HG03342 (cell line): ENCODE data around the gene TSPEAR.
"Not testable (repeated sequence)": the region's sequence is repeated elsewhere in the genome, so short reads cannot be mapped to it uniquely, and the experiment has no call there.

Experiments
- ATAC-seq: cut with Tn5 transposase; IDR thresholded peaks from one replicate; pipeline ENCODE4 v1.9.1; 2021; ENCODE audit warnings: mild to moderate bottlenecking, moderate library complexity; ENCODE audit not compliant: unreplicated experiment

Gene TSPEAR

GRCh38 chr21:44556879-44557278, 154.5 kb downstream of the TSPEAR start:
- no peak for ATAC-seq

GRCh38 chr21:44555200-44555875, 156.0 kb downstream of the TSPEAR start:
- no peak for ATAC-seq

GRCh38 chr21:44552681-44553080, 158.7 kb downstream of the TSPEAR start:
- ATAC-seq: no peak

GRCh38 chr21:44552136-44552535, 159.2 kb downstream of the TSPEAR start:
- ATAC-seq: no peak

- ATAC-seq: no peak
Observed at GRCh38 chr21:44551340-44551961, 159.9 kb downstream of the TSPEAR start, which contains the start of gene KRTAP10-2. TSS of gene KRTAP10-2 (minus strand) at chr21:44551505. CDS start at chr21:44551458, 47 bp downstream.

GRCh38 chr21:44550807-44551206, 160.6 kb downstream of the TSPEAR start:
- ATAC-seq: no peak

GRCh38 chr21:44550285-44550684, 161.1 kb downstream of the TSPEAR start:
- ATAC-seq: not testable (repeated sequence)

- no peak for ATAC-seq
Observed at GRCh38 chr21:44549525-44550211, 161.7 kb downstream of the TSPEAR start.

- no peak for ATAC-seq
Observed at GRCh38 chr21:44548922-44549321, 162.4 kb downstream of the TSPEAR start.

- no peak for ATAC-seq
Observed at GRCh38 chr21:44548381-44548780, 163.0 kb downstream of the TSPEAR start.

GRCh38 chr21:44547656-44548331, 163.6 kb downstream of the TSPEAR start:
- ATAC-seq: no peak

GRCh38 chr21:44544566-44544965, 166.8 kb downstream of the TSPEAR start:
- ATAC-seq: no peak

- no peak for ATAC-seq
Observed at GRCh38 chr21:44542716-44543115, 168.7 kb downstream of the TSPEAR start.

GRCh38 chr21:44540741-44541288, 170.6 kb downstream of the TSPEAR start:
- no peak for ATAC-seq

- ATAC-seq: no peak
Observed at GRCh38 chr21:44539991-44540666, 171.2 kb downstream of the TSPEAR start, which contains the start of gene KRTAP10-1. TSS of gene KRTAP10-1 (minus strand) at chr21:44540195. CDS start at chr21:44540150, 45 bp downstream.

GRCh38 chr21:44539046-44539445, 172.3 kb downstream of the TSPEAR start:
- ATAC-seq: no peak

- ATAC-seq: no peak
Observed at GRCh38 chr21:44537930-44538911, 173.2 kb downstream of the TSPEAR start.

GRCh38 chr21:44535963-44536362, 175.4 kb downstream of the TSPEAR start:
- no peak for ATAC-seq

GRCh38 chr21:44534688-44535087, 176.7 kb downstream of the TSPEAR start:
- ATAC-seq: no peak
